ENCODE measurements around the gene RNASEH2A.

The RNASEH2A gene

GRCh38 chr19:12859546-12859945 lies 53.2 kb downstream of the RNASEH2A start:
- no peak for DNase-seq (ENCODE audit: low read depth)

All from activated T-helper 1 cell treated with Interleukin-2 at 50 U/mL for 16 hours (primary cell).